ENCODE results near the gene ASCC2. TPM values are rescaled to one million over a fixed set of nuclear protein-coding genes. Genes with fewer than 3 reads are reported as not detected.
"Not testable (repeated sequence)": the region's sequence is repeated elsewhere in the genome, so short reads cannot be mapped to it uniquely, and the experiment has no call there.

ASCC2 gene
- polyA plus RNA-seq, 1 experiment = 62.6 TPM

DNA sequence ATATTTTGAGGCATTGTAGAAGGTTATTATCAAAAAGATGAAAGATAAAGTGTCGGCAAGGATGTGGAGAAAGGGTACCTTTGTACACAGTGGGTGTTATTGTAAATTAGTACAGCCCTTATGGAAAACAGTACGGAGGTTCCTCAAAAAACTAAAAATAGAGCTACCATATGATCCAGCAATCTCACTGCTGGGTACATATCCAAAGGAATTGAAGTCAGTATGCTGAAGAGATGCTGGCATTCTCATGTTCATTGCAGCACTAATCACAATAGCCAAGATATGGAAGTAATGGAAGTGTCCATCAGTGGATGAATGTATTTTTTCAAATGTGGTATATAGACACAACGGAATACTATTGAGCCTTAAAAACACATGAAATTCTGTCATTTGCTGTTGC lies 29.8 kb upstream of the ASCC2 start:
- Histone ChIP-seq H3K4me3 (ENCODE audit: low read depth, low read length) (no peak overlapping the region), H3K27me3 (ENCODE audit: control insufficient read depth, insufficient read depth, low read length) (no peaks in the 10 kb centered on the region; the same call in 1 of the 2 replicates), H3K36me3 (ENCODE audit: control insufficient read depth, insufficient read depth, low read length) (no peaks in the 10 kb centered on the region)
- TF ChIP-seq, protein P1, sequence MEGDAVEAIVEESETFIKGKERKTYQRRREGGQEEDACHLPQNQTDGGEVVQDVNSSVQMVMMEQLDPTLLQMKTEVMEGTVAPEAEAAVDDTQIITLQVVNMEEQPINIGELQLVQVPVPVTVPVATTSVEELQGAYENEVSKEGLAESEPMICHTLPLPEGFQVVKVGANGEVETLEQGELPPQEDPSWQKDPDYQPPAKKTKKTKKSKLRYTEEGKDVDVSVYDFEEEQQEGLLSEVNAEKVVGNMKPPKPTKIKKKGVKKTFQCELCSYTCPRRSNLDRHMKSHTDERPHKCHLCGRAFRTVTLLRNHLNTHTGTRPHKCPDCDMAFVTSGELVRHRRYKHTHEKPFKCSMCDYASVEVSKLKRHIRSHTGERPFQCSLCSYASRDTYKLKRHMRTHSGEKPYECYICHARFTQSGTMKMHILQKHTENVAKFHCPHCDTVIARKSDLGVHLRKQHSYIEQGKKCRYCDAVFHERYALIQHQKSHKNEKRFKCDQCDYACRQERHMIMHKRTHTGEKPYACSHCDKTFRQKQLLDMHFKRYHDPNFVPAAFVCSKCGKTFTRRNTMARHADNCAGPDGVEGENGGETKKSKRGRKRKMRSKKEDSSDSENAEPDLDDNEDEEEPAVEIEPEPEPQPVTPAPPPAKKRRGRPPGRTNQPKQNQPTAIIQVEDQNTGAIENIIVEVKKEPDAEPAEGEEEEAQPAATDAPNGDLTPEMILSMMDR (IDR thresholded peaks at IDR 0.05; ENCODE audit: insufficient read depth, low read depth, low read length) = no peak
- ChIA-PET CTCF (interaction anchor here (0.6 kb wide), 1 partner anchor 161 kb away, joined by 3 read pairs; no protein-coding TSS in a partner anchor), POLR2A (no interaction called here)
- DNase-seq (ENCODE audit: low read depth) = no peak

DNA sequence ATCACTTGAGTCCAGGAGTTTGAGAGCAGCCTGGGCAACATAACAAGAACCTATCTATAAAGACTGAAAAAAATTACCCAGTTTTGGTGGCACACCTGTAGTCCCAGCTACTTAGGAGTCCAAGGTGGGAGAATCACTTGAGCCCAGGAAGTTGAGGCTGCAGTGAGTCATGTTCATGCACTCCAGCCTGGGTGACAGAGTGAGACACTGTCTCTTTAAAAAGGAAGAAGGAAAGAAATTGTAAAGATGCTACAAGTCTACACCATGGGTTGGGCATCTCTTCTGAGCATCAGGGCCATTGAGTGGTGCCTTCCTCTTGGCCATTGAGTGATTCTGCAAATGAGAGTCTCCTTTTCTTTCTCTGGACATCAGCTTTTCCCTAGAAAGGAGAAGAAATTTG lies 29.2 kb upstream of the ASCC2 start:
- no peaks in the 10 kb centered on the region for H3K36me3 ChIP-seq (ENCODE audit: control insufficient read depth, insufficient read depth, low read length)
- ChIA-PET POLR2A (no interaction called here), CTCF (no interaction called here)
- H3K4me3 ChIP-seq (ENCODE audit: low read depth, low read length) = no peak overlapping the region
- DNase-seq (ENCODE audit: low read depth) = no peak
- no peaks in the 10 kb centered on the region for H3K27me3 ChIP-seq (ENCODE audit: control insufficient read depth, insufficient read depth, low read length)
- TF ChIP-seq, protein P1 (IDR thresholded peaks at IDR 0.05; ENCODE audit: insufficient read depth, low read depth, low read length) = no peak

DNA sequence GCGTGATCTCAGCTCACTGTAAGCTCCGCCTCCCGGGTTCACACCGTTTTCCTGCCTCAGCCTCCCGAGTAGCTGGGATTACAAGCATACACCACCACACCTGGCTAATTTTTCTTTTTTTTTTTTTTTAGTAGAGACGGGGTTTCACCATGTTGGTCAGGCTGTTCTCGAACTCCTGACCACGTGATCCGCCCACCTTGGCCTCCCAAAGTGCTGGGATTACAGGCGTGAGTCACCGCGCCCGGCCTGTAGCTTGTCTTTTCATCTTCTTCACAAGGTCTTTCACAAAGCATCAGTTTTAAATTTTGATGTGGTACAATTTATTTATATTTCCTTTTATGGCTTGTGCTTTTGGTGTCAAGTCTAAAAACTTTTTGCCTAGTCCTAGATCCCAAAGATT lies 27.5 kb upstream of the ASCC2 start:
- H3K36me3 ChIP-seq (ENCODE audit: control insufficient read depth, insufficient read depth, low read length); H3K4me3 ChIP-seq (ENCODE audit: low read depth, low read length); H3K27me3 ChIP-seq (ENCODE audit: control insufficient read depth, insufficient read depth, low read length); CTCF ChIA-PET; DNase-seq (ENCODE audit: low read depth); POLR2A ChIA-PET: not testable (repeated sequence)

DNA sequence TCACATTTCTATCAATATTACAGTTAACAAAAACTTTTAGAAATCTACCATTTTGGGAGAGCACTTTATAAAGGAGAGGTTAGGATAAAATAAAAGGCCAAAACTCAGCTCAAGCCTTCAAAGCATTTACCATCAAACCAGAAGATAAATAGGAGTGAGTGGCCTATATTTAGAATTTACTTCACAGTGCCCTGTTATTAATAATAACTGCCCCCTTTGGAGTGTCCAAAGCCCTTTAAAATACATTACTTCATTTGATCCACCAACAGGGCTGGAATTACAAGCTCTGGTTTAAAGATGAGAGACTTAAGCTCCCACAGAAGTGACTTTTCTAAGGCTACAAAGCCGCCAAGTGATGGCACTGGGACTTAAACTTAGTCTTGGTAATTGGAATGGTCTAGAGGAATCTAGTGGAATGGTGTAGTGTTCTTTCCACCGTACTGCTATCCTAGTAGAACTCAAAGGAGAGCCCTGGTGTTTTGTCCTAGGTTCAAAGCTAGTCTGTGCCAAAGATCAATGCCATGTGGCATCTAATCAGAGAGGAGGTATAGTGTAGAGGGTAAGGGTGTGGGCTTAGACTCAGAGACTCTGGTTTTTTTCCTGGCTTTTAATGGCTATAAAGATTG lies 23.7 kb upstream of the ASCC2 start:
- Histone ChIP-seq H3K36me3 (ENCODE audit: control insufficient read depth, insufficient read depth, low read length) (no peaks in the 10 kb centered on the region), H3K4me3 (ENCODE audit: low read depth, low read length) (no peak overlapping the region), H3K27me3 (ENCODE audit: control insufficient read depth, insufficient read depth, low read length) (no peaks in the 10 kb centered on the region)
- TF ChIP-seq, protein P1 (IDR thresholded peaks at IDR 0.05; ENCODE audit: insufficient read depth, low read depth, low read length) = no peak
- no peak for DNase-seq (ENCODE audit: low read depth)
- ChIA-PET POLR2A (no interaction called here), CTCF (interaction anchor here (1.1 to 1.3 kb wide), 2 partner anchors 116 to 143 kb away, joined by 3 read pairs; no protein-coding TSS in a partner anchor)

DNA sequence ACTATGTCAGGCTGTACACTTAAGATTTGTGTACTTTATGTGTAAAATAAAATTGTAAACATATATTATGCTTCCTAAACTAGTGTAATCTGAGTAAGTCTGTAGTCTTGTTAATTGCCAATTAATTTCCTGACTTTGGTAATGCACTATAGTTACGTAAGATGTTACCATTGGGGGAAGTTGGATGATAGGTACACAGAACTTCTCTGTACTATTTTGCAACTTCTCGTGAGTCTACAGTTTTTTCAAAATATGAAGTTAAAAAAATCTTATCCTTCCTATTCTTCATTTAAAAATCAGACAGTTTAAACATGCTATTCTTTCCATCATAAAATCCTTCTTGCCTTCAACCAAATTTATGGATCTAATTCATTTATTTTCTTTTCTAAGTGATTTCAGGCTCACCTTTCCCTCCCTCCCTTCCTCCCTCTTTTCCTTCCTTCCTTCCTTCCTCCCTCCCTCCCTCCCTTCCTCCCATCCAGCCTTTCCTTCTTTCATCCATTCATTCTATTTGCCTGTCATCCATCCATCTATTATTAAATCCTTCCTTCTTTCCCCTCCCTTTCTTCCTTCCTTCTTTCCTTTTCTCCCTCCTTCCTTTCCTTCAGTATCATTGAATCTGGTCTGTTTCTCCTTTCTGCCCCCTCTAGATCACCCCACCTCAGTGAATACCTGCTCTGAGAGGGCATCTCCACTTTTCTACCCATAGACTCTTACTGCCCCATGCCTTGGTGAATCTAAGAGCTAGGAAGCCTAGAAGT lies 22.1 kb upstream of the ASCC2 start:
- POLR2A ChIA-PET = no interaction called here
- CTCF ChIA-PET = no interaction called here
- no peak overlapping the region for H3K4me3 ChIP-seq (ENCODE audit: low read depth, low read length)
- TF ChIP-seq, protein P1 (IDR thresholded peaks at IDR 0.05; ENCODE audit: insufficient read depth, low read depth, low read length) = no peak
- no peaks in the 10 kb centered on the region for H3K27me3 ChIP-seq (ENCODE audit: control insufficient read depth, insufficient read depth, low read length)
- no peaks in the 10 kb centered on the region for H3K36me3 ChIP-seq (ENCODE audit: control insufficient read depth, insufficient read depth, low read length)
- no peak for DNase-seq (ENCODE audit: low read depth)

DNA sequence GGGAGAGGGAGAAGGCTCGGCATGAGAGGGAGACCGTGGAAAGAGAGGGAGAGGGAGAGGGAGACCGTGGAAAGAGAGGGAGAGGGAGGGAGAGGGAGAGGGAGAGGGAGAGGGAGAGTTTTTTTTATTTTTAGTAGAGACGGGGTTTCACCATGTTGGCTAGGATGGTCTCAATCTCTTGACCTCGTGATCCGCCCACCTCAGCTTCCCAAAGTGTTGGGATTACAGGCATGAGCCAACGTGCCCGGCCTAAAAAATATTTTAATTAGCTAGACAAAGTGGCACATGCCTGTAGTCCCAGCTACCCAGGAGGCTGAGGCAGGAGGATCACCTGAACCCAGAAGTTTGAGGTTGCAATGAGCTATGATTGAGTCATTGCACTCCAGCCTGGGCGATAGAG lies 21.0 kb upstream of the ASCC2 start:
- H3K27me3 ChIP-seq (ENCODE audit: control insufficient read depth, insufficient read depth, low read length); DNase-seq (ENCODE audit: low read depth); H3K4me3 ChIP-seq (ENCODE audit: low read depth, low read length); H3K36me3 ChIP-seq (ENCODE audit: control insufficient read depth, insufficient read depth, low read length); POLR2A ChIA-PET: not testable (repeated sequence)
- CTCF ChIA-PET = interaction anchor here (1.0 kb wide), 1 partner anchor 13 kb away, joined by 3 read pairs; no protein-coding TSS in a partner anchor
